CD4-positive, alpha-beta T cell (primary cell): ENCODE measurements around the gene TPRN. TPM values are rescaled to one million over a fixed set of nuclear protein-coding genes. Genes with fewer than 3 reads are reported as not detected.

Source experiments
- ATAC-seq: fragments of 200-7000 bp; cut with Tn5 transposase; one replicate; pipeline ENCODE4 v1.10.0; 2022; ENCODE audit warnings: mild to moderate bottlenecking; ENCODE audit not compliant: poor library complexity
- CTCF ChIA-PET: fragments of 350-600 bp; sonication (Branson Sonifier 250); formaldehyde crosslinking; loops from one replicate; lab custom pipeline; 2021; ENCODE audit warnings: antibody characterized with exemption, inconsistent platforms; lab: Charles Lee
- POLR2A ChIA-PET: fragments of 350-600 bp; sonication (Branson Sonifier 250); formaldehyde crosslinking; loops from one replicate; lab custom pipeline; 2021; ENCODE audit warnings: antibody characterized with exemption, inconsistent platforms; lab: Charles Lee
- DNase-seq, 14 experiments: peaks; one replicate each; pipeline ENCODE4 v3.0.0-alpha.2; 2013 to 2020; ENCODE audit warnings: mixed read lengths in 2 of 14
- H3K27ac ChIP-seq, 2 donors: one replicate each; pipeline versions ENCODE4 v1.5.1 to v1.7.0; 2013; ENCODE audit warnings: low read length in 2 of 2, low read depth in 1 of 2, mild to moderate bottlenecking in 1 of 2
- H3K27me3 ChIP-seq, 2 experiments: 1 replicate in 1 of 2; 2 replicates in 1 of 2; pipeline versions ENCODE4 v1.6.1 to v1.7.0; 2013; ENCODE audit warnings: low read length in 2 of 2, control low read depth in 1 of 2, mild to moderate bottlenecking in 1 of 2, moderate library complexity in 1 of 2; ENCODE audit not compliant: insufficient read depth in 2 of 2, control insufficient read depth in 1 of 2
- H3K36me3 ChIP-seq: one replicate; pipeline ENCODE4 v1.6.1; 2013; ENCODE audit warnings: low read length, control low read depth; ENCODE audit not compliant: insufficient read depth
- H3K4me1 ChIP-seq: one replicate; pipeline ENCODE4 v1.6.1; 2013; ENCODE audit warnings: low read length, control low read depth; ENCODE audit not compliant: insufficient read depth
- H3K4me3 ChIP-seq: one replicate; pipeline ENCODE4 v1.5.1; 2013; ENCODE audit warnings: mild to moderate bottlenecking, low read length, moderate library complexity
- H3K9me3 ChIP-seq, 2 experiments: 1 replicate in 1 of 2; 2 replicates in 1 of 2; pipeline versions ENCODE4 v1.6.1 to v1.7.0; 2013; ENCODE audit warnings: low read length in 2 of 2, mild to moderate bottlenecking in 2 of 2, control low read depth in 1 of 2, moderate library complexity in 1 of 2; ENCODE audit not compliant: control insufficient read depth in 1 of 2, insufficient read depth in 1 of 2
- H3K27ac Mint-ChIP-seq: one replicate; pipeline ENCODE4 v1.8.0; 2020; ENCODE audit warnings: mixed read lengths
- H3K27me3 Mint-ChIP-seq: one replicate; pipeline ENCODE4 v1.8.0; 2021; ENCODE audit warnings: mixed read lengths
- H3K36me3 Mint-ChIP-seq: one replicate; pipeline ENCODE4 v1.8.0; 2021; ENCODE audit warnings: low read depth, mixed read lengths
- H3K4me1 Mint-ChIP-seq: one replicate; pipeline ENCODE4 v1.8.0; 2021; ENCODE audit warnings: low read depth, mixed read lengths
- H3K4me3 Mint-ChIP-seq: one replicate; pipeline ENCODE4 v1.8.0; 2020; ENCODE audit warnings: mild to moderate bottlenecking, mixed read lengths
- H3K9me3 Mint-ChIP-seq: one replicate; pipeline ENCODE4 v1.8.0; 2020; ENCODE audit warnings: mixed read lengths
- CTCF ChIP-seq: fragments of 200-600 bp; IDR thresholded peaks from one replicate; pipeline ENCODE4 v1.8.0; 2022; ENCODE audit warnings: antibody characterized with exemption, mild to moderate bottlenecking
- intact Hi-C, 2 experiments: fragments of 100-400 bp; cut with DNase I in 1 of 2; cut with micrococcal nuclease in 1 of 2; formaldehyde crosslinking; loops; one replicate each; pipeline versions ENCODE4 v1.15.1 to v1.9.0; 2023 to 2025; cut with DNase I, micrococcal nuclease
- total RNA-seq, 174 experiments: library from RNA in 2 of 174; stranded (reverse) in 2 of 174; gene quantifications; one replicate each; pipeline ENCODE4 v1.2.3 and lab custom pipeline; 2021 to 2026

TPRN gene
- total RNA-seq, 2 experiments from 2014 or later = 6.1 to 8.6 TPM

GRCh38 chr9:137164370-137165249 lies 35.9 kb downstream of the TPRN start:
- Mint-ChIP-seq H3K9me3 (no peaks in the 10 kb centered on the region), H3K4me1 (no peaks in the 10 kb centered on the region), H3K36me3 (no peaks in the 10 kb centered on the region), H3K27me3 (peaks cover 52% of the 10 kb centered on the region), H3K27ac (no peak overlapping the region), H3K4me3 (no peak overlapping the region)
- no peak overlapping the region for H3K27ac ChIP-seq
- peaks cover 0 to 31% of the 10 kb centered on the region in 2 experiments for H3K9me3 ChIP-seq
- peaks cover 45 to 73% of the 10 kb centered on the region in 2 experiments for H3K27me3 ChIP-seq
- no peak for TF ChIP-seq CTCF
- intact Hi-C loops = no loop called here
- H3K4me1 ChIP-seq = peaks cover 13% of the 10 kb centered on the region
- ATAC-seq = no peak
- H3K4me3 ChIP-seq = no peak overlapping the region
- no peak for DNase-seq
- ChIA-PET POLR2A (no interaction called here), CTCF (no interaction called here)
- no peaks in the 10 kb centered on the region for H3K36me3 ChIP-seq

GRCh38 chr9:137163805-137164204 lies 36.7 kb downstream of the TPRN start:
- ATAC-seq = no peak
- peaks cover 0 to 31% of the 10 kb centered on the region in 2 experiments for H3K9me3 ChIP-seq
- no peak for TF ChIP-seq CTCF
- Mint-ChIP-seq H3K9me3 (no peaks in the 10 kb centered on the region), H3K27me3 (peaks cover 58% of the 10 kb centered on the region), H3K4me3 (no peak overlapping the region), H3K4me1 (peaks cover 5% of the 10 kb centered on the region), H3K27ac (no peak overlapping the region), H3K36me3 (no peaks in the 10 kb centered on the region)
- no peak for DNase-seq
- ChIA-PET CTCF (no interaction called here), POLR2A (no interaction called here)
- intact Hi-C loops = no loop called here
- H3K36me3 ChIP-seq = no peaks in the 10 kb centered on the region
- H3K27ac ChIP-seq = no peak overlapping the region
- H3K4me1 ChIP-seq = peaks cover 15% of the 10 kb centered on the region
- peaks cover 51 to 76% of the 10 kb centered on the region in 2 experiments for H3K27me3 ChIP-seq
- H3K4me3 ChIP-seq = no peak overlapping the region

- Histone ChIP-seq H3K36me3 (no peaks in the 10 kb centered on the region), H3K4me1 (peaks cover 17% of the 10 kb centered on the region), H3K27me3 (peaks cover 55 to 78% of the 10 kb centered on the region in 2 experiments), H3K27ac (no peak overlapping the region), H3K9me3 (peaks cover 0 to 35% of the 10 kb centered on the region in 2 experiments), H3K4me3 (no peak overlapping the region)
- DNase-seq (no peak), ATAC-seq (no peak)
- no peaks in the 10 kb centered on the region for H3K9me3 Mint-ChIP-seq
- peaks cover 6% of the 10 kb centered on the region for H3K4me1 Mint-ChIP-seq
- H3K36me3 Mint-ChIP-seq = no peaks in the 10 kb centered on the region
- TF ChIP-seq CTCF = no peak
- ChIA-PET CTCF (no interaction called here), POLR2A (interaction anchor here (0.7 kb wide), 1 partner anchor 30 kb away, joined by 3 read pairs; no protein-coding TSS in a partner anchor)
- intact Hi-C loops = no loop called here
- H3K27ac Mint-ChIP-seq = no peak overlapping the region
- peaks cover 59% of the 10 kb centered on the region for H3K27me3 Mint-ChIP-seq
- no peak overlapping the region for H3K4me3 Mint-ChIP-seq
Measured at GRCh38 chr9:137163365-137163715, 37.2 kb downstream of the TPRN start.
